Measurements from ENCODE around the gene HNRNPUL2.

GRCh38 chr11:62677156-62677555 lies 50.1 kb downstream of the HNRNPUL2 start:
- TF ChIP-seq, protein P1, sequence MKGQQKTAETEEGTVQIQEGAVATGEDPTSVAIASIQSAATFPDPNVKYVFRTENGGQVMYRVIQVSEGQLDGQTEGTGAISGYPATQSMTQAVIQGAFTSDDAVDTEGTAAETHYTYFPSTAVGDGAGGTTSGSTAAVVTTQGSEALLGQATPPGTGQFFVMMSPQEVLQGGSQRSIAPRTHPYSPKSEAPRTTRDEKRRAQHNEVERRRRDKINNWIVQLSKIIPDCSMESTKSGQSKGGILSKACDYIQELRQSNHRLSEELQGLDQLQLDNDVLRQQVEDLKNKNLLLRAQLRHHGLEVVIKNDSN (IDR thresholded peaks at IDR 0.05): no peak
- TF ChIP-seq REST (IDR thresholded peaks at IDR 0.05; ENCODE audit: low read depth) (no peak), MAX (IDR thresholded peaks at IDR 0.05) (no peak), TCF12 (IDR thresholded peaks at IDR 0.05; ENCODE audit: low read depth) (no peak), EP300 (IDR thresholded peaks at IDR 0.05; ENCODE audit: borderline replicate concordance) (no peak), YY1 (IDR thresholded peaks at IDR 0.05; ENCODE audit: low read depth) (no peak), ZBTB7A (IDR thresholded peaks at IDR 0.05; ENCODE audit: low read depth) (no peak), NFIC (IDR thresholded peaks at IDR 0.05) (no peak), EGR1 (IDR thresholded peaks at IDR 0.05) (no peak), CREB1 (IDR thresholded peaks at IDR 0.05; ENCODE audit: low read depth) (no peak), TAF1 (IDR thresholded peaks at IDR 0.05; ENCODE audit: low read depth) (no peak), CEBPB (IDR thresholded peaks at IDR 0.05) (no peak), RAD21 (IDR thresholded peaks at IDR 0.05; ENCODE audit: low read depth) (no peak)

Data from Ishikawa (cell line).